ENCODE data around the gene MICAL2. TPM values are rescaled to one million over a fixed set of nuclear protein-coding genes. Genes with fewer than 3 reads are reported as not detected.

Gene MICAL2
- total and polyA plus RNA-seq, 2 of the 13 experiments (the other 11 are each of a cell fraction or from before 2014, with no cell fraction given) = 0.78 to 1.1 TPM

DNA sequence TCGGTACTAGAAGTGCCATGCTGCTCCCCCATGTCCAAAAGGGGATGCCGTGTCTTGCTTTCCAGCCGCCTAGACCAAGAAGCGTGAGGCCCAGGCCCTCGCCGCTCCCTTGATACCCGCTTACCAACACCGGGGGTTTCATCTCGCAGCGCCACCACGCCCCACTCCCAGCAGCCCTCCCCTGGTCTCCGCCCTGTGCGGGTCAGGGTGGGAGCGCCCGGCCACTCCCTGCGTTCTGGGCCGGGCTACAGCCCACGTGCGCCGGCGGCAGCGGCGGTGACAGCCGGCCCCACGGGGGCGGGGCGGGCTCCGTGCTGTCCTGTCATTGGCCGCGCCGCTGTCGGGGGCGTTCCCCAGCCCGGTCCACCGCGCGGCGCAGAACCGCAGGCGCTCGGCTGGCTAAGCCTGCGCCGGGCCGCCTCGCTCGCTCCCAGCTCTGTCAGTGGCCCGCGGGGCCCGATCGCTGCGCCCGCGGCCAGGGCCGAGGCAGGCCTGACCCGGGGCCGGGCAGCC lies at the start of gene MICAL2 (continued):
- TF ChIP-seq, protein P1, sequence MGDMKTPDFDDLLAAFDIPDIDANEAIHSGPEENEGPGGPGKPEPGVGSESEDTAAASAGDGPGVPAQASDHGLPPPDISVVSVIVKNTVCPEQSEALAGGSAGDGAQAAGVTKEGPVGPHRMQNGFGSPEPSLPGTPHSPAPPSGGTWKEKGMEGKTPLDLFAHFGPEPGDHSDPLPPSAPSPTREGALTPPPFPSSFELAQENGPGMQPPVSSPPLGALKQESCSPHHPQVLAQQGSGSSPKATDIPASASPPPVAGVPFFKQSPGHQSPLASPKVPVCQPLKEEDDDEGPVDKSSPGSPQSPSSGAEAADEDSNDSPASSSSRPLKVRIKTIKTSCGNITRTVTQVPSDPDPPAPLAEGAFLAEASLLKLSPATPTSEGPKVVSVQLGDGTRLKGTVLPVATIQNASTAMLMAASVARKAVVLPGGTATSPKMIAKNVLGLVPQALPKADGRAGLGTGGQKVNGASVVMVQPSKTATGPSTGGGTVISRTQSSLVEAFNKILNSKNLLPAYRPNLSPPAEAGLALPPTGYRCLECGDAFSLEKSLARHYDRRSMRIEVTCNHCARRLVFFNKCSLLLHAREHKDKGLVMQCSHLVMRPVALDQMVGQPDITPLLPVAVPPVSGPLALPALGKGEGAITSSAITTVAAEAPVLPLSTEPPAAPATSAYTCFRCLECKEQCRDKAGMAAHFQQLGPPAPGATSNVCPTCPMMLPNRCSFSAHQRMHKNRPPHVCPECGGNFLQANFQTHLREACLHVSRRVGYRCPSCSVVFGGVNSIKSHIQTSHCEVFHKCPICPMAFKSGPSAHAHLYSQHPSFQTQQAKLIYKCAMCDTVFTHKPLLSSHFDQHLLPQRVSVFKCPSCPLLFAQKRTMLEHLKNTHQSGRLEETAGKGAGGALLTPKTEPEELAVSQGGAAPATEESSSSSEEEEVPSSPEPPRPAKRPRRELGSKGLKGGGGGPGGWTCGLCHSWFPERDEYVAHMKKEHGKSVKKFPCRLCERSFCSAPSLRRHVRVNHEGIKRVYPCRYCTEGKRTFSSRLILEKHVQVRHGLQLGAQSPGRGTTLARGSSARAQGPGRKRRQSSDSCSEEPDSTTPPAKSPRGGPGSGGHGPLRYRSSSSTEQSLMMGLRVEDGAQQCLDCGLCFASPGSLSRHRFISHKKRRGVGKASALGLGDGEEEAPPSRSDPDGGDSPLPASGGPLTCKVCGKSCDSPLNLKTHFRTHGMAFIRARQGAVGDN (CRISPR knock-in tag; IDR thresholded peaks at IDR 0.05) = peak; percentile 69
- peak; percentile 46 for TF ChIP-seq HNRNPLL (IDR thresholded peaks at IDR 0.05; ENCODE audit: low read depth, low read length, poor library complexity, severe bottlenecking)
- no peak for TF ChIP-seq HNF4A (CRISPR knock-in tag; IDR thresholded peaks at IDR 0.05)
- no peak for TF ChIP-seq KAT7 (CRISPR knock-in tag; IDR thresholded peaks at IDR 0.05; ENCODE audit: borderline replicate concordance)
- TF ChIP-seq NFYC (CRISPR knock-in tag; IDR thresholded peaks at IDR 0.05) = no peak
- no peak for TF ChIP-seq CENPX (CRISPR knock-in tag; IDR thresholded peaks at IDR 0.05)
- no peak for TF ChIP-seq ZNF296 (CRISPR knock-in tag; conservative IDR thresholded peaks at IDR 0.05)
- no peak for TF ChIP-seq PITX1 (CRISPR knock-in tag; IDR thresholded peaks at IDR 0.05)
- TF ChIP-seq, protein P2, sequence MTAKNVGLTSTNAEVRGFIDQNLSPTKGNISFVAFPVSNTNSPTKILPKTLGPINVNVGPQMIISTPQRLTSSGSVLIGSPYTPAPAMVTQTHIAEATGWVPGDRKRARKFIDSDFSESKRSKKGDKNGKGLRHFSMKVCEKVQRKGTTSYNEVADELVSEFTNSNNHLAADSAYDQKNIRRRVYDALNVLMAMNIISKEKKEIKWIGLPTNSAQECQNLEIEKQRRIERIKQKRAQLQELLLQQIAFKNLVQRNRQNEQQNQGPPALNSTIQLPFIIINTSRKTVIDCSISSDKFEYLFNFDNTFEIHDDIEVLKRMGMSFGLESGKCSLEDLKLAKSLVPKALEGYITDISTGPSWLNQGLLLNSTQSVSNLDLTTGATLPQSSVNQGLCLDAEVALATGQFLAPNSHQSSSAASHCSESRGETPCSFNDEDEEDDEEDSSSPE (CRISPR knock-in tag; IDR thresholded peaks at IDR 0.05) = peak; percentile 44; the same call in 1 of the 2 replicates
- TF ChIP-seq, protein P3, sequence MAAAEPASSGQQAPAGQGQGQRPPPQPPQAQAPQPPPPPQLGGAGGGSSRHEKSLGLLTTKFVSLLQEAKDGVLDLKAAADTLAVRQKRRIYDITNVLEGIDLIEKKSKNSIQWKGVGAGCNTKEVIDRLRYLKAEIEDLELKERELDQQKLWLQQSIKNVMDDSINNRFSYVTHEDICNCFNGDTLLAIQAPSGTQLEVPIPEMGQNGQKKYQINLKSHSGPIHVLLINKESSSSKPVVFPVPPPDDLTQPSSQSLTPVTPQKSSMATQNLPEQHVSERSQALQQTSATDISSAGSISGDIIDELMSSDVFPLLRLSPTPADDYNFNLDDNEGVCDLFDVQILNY (CRISPR knock-in tag; conservative IDR thresholded peaks at IDR 0.05) = no peak
- no peak for TF ChIP-seq ZNF264 (CRISPR knock-in tag; IDR thresholded peaks at IDR 0.05)
- no peak for TF ChIP-seq ZNF468 (CRISPR knock-in tag; IDR thresholded peaks at IDR 0.05)
- TF ChIP-seq ZNF234 (CRISPR knock-in tag; conservative IDR thresholded peaks at IDR 0.05) = no peak
- TF ChIP-seq, protein P4, sequence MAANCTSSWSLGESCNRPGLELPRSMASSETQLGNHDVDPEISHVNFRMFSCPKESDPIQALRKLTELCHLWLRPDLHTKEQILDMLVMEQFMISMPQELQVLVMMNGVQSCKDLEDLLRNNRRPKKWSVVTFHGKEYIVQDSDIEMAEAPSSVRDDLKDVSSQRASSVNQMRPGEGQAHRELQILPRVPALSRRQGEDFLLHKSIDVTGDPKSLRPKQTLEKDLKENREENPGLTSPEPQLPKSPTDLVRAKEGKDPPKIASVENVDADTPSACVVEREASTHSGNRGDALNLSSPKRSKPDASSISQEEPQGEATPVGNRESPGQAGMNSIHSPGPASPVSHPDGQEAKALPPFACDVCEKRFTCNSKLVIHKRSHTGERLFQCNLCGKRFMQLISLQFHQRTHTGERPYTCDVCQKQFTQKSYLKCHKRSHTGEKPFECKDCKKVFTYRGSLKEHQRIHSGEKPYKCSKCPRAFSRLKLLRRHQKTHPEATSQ (CRISPR knock-in tag; IDR thresholded peaks at IDR 0.05; ENCODE audit: borderline replicate concordance) = no peak
- TF ChIP-seq ZNF256 (CRISPR knock-in tag; conservative IDR thresholded peaks at IDR 0.05) = no peak
- peak; percentile 76; the same call in 1 of the 2 replicates for TF ChIP-seq MEIS2 (CRISPR knock-in tag; IDR thresholded peaks at IDR 0.05)
- TF ChIP-seq SRY (CRISPR knock-in tag; IDR thresholded peaks at IDR 0.05) = no peak
- TF ChIP-seq XRCC5 (optimal IDR thresholded peaks at IDR 0.05; ENCODE audit: low read length) = peak; percentile 32
- no peak for TF ChIP-seq PTBP1 (IDR thresholded peaks at IDR 0.05; ENCODE audit: low read depth, low read length, poor library complexity, severe bottlenecking)
- TF ChIP-seq TBL1XR1 (IDR thresholded peaks at IDR 0.05; ENCODE audit: borderline replicate concordance, low read length, partially characterized antibody) = no peak
- TF ChIP-seq, protein P5, sequence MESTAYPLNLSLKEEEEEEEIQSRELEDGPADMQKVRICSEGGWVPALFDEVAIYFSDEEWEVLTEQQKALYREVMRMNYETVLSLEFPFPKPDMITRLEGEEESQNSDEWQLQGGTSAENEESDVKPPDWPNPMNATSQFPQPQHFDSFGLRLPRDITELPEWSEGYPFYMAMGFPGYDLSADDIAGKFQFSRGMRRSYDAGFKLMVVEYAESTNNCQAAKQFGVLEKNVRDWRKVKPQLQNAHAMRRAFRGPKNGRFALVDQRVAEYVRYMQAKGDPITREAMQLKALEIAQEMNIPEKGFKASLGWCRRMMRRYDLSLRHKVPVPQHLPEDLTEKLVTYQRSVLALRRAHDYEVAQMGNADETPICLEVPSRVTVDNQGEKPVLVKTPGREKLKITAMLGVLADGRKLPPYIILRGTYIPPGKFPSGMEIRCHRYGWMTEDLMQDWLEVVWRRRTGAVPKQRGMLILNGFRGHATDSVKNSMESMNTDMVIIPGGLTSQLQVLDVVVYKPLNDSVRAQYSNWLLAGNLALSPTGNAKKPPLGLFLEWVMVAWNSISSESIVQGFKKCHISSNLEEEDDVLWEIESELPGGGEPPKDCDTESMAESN (CRISPR knock-in tag; conservative IDR thresholded peaks at IDR 0.05) = no peak
- no peak for TF ChIP-seq MEIS1 (CRISPR knock-in tag; IDR thresholded peaks at IDR 0.05; ENCODE audit: borderline replicate concordance)
